ENCODE data around the gene CRYZ. TPM values are rescaled to one million over a fixed set of nuclear protein-coding genes. Genes with fewer than 3 reads are reported as not detected.
"Not testable (repeated sequence)": the region's sequence is repeated elsewhere in the genome, so short reads cannot be mapped to it uniquely, and the experiment has no call there.

The CRYZ gene
- total and polyA plus RNA-seq, 8 donors: 39.5 to 78.6 (median 61.8) TPM

DNA sequence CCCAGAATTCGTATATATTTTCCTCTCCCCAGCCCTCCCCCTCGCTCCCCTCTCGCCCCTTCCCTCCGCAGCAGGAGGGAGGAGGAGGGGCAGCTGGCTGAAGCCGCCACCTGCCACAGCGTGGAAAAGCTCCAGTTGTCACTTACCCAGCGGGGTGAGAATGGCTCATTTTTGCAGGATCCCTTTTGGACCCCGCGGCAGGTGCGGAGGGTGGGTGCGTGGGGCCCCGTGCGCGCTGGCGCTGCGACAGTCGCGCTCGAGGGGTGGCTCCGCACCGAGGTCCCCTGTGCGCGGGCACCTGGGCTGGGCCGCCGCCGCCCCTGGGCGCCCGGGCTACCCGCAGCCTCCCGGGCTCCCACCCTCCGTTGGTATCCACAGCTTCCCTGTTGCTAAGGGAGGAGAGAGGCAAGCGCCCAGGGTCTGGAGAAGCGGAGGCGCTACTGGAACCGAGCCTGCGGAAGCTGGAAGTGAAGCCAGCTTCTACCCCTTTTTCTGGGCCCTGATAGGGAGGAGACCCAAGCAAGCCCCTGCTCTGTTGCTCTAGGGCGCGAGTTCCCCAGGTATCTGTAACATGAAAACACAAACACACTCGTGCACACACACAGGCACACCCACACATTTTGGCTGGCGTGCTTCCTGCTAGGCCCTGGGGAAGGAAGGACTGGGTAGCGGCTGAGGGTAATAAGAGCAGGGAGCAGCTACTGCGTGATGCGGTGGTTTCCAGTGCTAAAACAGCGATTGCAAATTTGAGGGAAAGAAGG is 59.3 kb downstream of the CRYZ start, which contains the start of gene ERICH3:
Gene ERICH3 (minus strand): TSS at position 442 of the 761 bp plus-strand sequence. CDS start 273 bp downstream, at position 169.
- TF ChIP-seq, protein P1, sequence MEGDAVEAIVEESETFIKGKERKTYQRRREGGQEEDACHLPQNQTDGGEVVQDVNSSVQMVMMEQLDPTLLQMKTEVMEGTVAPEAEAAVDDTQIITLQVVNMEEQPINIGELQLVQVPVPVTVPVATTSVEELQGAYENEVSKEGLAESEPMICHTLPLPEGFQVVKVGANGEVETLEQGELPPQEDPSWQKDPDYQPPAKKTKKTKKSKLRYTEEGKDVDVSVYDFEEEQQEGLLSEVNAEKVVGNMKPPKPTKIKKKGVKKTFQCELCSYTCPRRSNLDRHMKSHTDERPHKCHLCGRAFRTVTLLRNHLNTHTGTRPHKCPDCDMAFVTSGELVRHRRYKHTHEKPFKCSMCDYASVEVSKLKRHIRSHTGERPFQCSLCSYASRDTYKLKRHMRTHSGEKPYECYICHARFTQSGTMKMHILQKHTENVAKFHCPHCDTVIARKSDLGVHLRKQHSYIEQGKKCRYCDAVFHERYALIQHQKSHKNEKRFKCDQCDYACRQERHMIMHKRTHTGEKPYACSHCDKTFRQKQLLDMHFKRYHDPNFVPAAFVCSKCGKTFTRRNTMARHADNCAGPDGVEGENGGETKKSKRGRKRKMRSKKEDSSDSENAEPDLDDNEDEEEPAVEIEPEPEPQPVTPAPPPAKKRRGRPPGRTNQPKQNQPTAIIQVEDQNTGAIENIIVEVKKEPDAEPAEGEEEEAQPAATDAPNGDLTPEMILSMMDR (IDR thresholded peaks at IDR 0.05): no peak

DNA sequence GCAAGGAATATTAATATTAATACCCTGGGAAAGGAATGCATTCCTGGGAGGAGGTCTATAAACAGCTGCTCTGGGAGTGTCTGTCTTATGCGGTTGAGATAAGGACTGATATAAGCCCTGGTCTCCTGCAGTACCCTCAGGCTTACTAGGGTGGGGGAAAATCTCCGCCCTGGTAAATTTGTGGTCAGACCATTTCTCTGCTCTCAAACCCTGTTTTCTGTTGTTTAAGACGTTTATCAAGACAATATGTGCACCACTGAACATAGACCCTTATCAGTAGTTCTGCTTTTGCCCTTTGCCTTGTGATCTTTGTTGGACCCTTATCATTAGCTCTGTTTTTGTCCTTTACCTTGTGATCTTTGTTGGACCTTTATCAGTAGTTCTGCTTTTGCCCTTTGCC is 62.0 kb downstream of the CRYZ start:
- ATAC-seq; H3K27ac ChIP-seq; H3K36me3 ChIP-seq; intact Hi-C loops (cut with DNase I); H3K4me1 ChIP-seq; H3K4me3 ChIP-seq; DNase-seq: not testable (repeated sequence)
- Histone ChIP-seq H3K27me3 (peaks cover 0 to 32% of the 10 kb centered on the region in 2 donors), H3K9me3 (peaks cover 0 to 10% of the 10 kb centered on the region in 2 donors)

More for the DNA sequence above, 59.3 kb downstream of the CRYZ start, which contains the start of gene ERICH3:
- intact Hi-C loops (cut with DNase I): no loop called here
- H3K27ac ChIP-seq: no peak within 1 kb of the TSS
- no peaks in the 10 kb centered on the region for H3K36me3 ChIP-seq
- H3K4me1 ChIP-seq: peaks cover 6% of the 10 kb centered on the region in 2 donors
- DNase-seq (peak in 1 of 4 donors; percentile 44), ATAC-seq (peak; percentile 61)
- peaks cover 0 to 32% of the 10 kb centered on the region in 2 donors for H3K27me3 ChIP-seq
- peaks cover 0 to 10% of the 10 kb centered on the region in 2 donors for H3K9me3 ChIP-seq
- no peak within 1 kb of the TSS for H3K4me3 ChIP-seq

Other genes starting within 250 kb of the CRYZ start
- not detected for gene LRRC53, start 220.4 kb downstream of the CRYZ start, total RNA-seq
- gene LRRC53, start 220.4 kb downstream of the CRYZ start, polyA plus RNA-seq (ENCODE audit: insufficient read length in 6 of 6): not detected
- gene ERICH3, start 59.3 kb downstream of the CRYZ start, total RNA-seq: 1 to 10 TPM in 1 of 2 donors, under 1 TPM in 1; 0.06 to 3.5 TPM
- 1 to 10 TPM in 5 of 6 donors, under 1 TPM in 1; 0.98 to 6.8 (median 4.2) TPM for gene ERICH3, start 59.3 kb downstream of the CRYZ start, polyA plus RNA-seq (ENCODE audit: insufficient read length in 6 of 6)
- gene TYW3, start 102 bp upstream of the CRYZ start, total RNA-seq: 10 to 100 TPM; 17.8 to 20.2 TPM
- gene TYW3, start 102 bp upstream of the CRYZ start, polyA plus RNA-seq (ENCODE audit: insufficient read length in 6 of 6): 10 to 100 TPM; 30.9 to 40.7 (median 35.6) TPM

Measured in left lung (tissue), 10 donors.